ENCODE measurements around the gene ZNF319. TPM values are rescaled to one million over a fixed set of nuclear protein-coding genes. Genes with fewer than 3 reads are reported as not detected.

ZNF319 gene
- total RNA-seq, 1 donor from 2014 or later, result 9.1 TPM

GRCh38 chr16:58022601-58023371 is 22.3 kb upstream of the ZNF319 start:
- DNase-seq (ENCODE audit: low spot score), result no peak
- intact Hi-C loops (cut with micrococcal nuclease), result no loop called here
- peaks cover 18% of the 10 kb centered on the region for H3K27me3 Mint-ChIP-seq (ENCODE audit: insufficient read depth)

DNA sequence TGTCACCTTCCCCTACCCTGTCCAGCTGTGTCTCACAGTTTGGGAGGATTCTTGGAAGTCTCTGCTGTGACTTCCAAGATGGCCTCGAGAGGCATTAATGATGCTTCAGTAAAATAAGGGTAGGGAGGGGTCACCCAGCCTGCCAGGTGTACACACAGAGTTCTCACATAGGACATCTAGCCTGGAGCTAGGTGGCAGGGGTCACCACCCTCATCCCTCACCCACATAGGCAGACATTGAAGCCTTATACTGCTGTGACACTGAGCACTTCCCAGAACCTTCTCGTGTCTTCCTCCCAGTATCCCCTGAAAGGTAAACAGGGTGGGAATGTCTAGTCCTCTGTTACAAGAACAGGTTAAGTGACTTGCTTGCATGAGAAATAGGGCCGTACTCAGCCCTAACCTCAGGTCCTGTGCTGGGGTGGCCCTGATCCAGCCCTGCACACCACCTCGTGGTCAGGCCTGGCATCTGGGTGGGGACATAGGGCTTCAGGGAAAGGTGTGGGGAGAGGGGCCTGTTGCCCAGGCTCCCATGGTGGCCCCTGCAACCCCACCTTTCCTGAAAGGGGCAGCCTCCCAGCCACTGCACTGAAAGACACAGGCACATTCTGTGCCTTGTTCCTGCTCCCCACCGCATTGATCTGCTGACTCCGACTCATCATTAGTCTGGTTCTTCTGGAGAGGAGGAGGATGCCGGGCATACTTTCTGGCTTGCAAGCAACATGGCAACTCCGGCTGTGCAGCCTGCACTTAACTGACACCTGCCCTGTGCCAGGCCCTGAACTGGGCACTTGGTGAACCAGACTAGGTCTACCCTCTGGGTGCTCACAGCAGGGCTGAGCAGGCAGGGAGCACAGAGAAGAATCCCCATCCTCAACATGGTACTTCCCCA is 21.4 kb upstream of the ZNF319 start:
- Mint-ChIP-seq H3K4me1 (ENCODE audit: low read depth) (peaks cover 16% of the 10 kb centered on the region), H3K36me3 (ENCODE audit: low read depth) (peaks cover 3% of the 10 kb centered on the region), H3K27me3 (ENCODE audit: insufficient read depth) (peaks cover 18% of the 10 kb centered on the region), H3K27ac (no peak overlapping the region), H3K4me3 (no peak overlapping the region), H3K9me3 (no peaks in the 10 kb centered on the region)
- intact Hi-C loops (cut with micrococcal nuclease), result no loop called here
- DNase-seq (ENCODE audit: low spot score), result no peak

More at GRCh38 chr16:58022601-58023371, 22.3 kb upstream of the ZNF319 start:
- Mint-ChIP-seq H3K4me1 (ENCODE audit: low read depth) (peaks cover 16% of the 10 kb centered on the region), H3K36me3 (ENCODE audit: low read depth) (peaks cover 3% of the 10 kb centered on the region), H3K4me3 (no peak overlapping the region), H3K27ac (no peak overlapping the region), H3K9me3 (no peaks in the 10 kb centered on the region)

DNA sequence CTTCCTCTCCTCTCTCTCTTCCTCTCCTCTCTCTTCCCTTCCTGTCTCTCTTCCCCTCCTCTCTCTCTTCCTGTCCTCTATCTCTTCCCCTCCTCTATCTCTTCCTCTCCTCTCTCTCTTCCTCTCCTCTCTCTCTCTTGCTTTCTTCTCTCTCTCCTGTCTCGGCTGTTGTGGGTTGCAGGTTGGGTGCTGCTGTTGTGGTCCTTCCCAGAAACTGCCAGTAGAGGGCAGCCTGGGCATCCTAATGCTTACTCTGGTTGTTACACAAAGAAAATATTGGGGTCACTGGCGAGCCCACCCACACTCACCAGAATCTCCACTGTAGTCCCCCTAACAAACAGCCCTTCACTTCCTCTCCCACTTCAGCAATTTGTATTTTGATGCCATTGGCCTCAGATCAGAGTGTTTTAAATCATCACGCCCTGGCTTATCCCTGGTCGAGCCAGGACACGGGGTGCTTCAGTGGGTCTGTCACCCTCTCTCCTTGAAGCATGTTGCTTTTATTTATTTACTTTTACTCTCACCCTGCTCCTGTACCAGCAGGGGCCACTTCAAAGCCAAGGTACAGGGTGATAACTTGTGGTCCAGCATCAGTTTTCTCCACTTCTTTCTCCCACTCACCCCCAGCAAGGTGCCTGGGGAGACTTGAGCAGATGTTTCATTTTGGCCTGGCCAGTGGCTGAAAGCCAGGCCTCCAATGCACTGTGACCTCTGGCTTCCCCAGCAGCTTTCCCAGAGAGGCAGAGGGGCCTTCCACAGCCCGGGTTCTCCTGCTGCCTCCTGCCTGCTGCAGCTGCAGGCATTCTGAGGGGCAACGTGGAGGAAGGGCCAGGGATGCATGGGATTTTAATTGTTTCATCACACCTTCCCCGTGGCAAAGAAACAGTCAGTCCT is 20.4 kb upstream of the ZNF319 start:
- Mint-ChIP-seq H3K27ac (peak overlapping the region; percentile 11), H3K9me3 (no peaks in the 10 kb centered on the region), H3K4me3 (no peak overlapping the region), H3K36me3 (ENCODE audit: low read depth) (peaks cover 3% of the 10 kb centered on the region), H3K27me3 (ENCODE audit: insufficient read depth) (peaks cover 18% of the 10 kb centered on the region), H3K4me1 (ENCODE audit: low read depth) (peaks cover 16% of the 10 kb centered on the region)
- intact Hi-C loops (cut with micrococcal nuclease), result loop anchor here (1.0 kb wide), 3 partner anchors 101 to 285 kb away; no protein-coding TSS in a partner anchor
- DNase-seq (ENCODE audit: low spot score), result no peak

DNA sequence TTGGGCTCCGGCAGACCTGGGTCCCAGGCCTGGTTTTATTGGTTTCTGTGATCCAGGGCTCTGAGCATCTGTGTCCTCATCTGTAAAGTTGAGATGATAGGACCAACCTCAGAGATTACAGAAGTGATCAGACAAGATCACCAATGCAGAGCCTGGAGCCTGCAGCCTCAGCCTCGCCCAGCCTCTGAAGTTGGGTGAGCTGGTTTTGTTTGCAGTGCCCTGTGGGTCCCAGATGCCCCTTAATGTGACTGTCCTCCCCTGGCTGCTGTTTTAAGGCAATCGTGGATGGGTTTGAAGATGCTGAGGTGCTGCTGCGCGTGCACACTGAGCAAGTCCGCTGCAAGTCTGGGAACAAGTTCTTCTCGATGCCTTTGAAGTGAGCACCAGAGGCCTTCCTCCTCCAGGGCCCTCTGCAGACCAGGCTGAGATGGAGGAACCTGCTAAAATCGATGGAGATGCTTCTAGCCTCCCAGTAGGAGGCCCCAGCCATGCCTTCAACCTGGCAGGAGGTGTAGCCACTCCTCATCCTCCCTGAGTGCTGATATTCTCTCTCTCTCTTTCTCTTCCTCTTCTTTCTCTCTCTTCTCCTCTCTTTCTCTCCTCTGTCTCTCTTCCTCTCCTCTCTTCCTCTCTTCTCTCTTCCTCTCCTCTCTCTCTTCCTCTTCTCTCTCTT is 19.5 kb upstream of the ZNF319 start:
- Mint-ChIP-seq H3K27me3 (ENCODE audit: insufficient read depth) (peaks cover 16% of the 10 kb centered on the region), H3K4me3 (no peak overlapping the region), H3K36me3 (ENCODE audit: low read depth) (peaks cover 3% of the 10 kb centered on the region), H3K9me3 (no peaks in the 10 kb centered on the region), H3K4me1 (ENCODE audit: low read depth) (peaks cover 14% of the 10 kb centered on the region), H3K27ac (no peak overlapping the region)
- intact Hi-C loops (cut with micrococcal nuclease), result loop anchor here (1.0 kb wide), 3 partner anchors 102 to 286 kb away; no protein-coding TSS in a partner anchor
- DNase-seq (ENCODE audit: low spot score), result no peak

DNA sequence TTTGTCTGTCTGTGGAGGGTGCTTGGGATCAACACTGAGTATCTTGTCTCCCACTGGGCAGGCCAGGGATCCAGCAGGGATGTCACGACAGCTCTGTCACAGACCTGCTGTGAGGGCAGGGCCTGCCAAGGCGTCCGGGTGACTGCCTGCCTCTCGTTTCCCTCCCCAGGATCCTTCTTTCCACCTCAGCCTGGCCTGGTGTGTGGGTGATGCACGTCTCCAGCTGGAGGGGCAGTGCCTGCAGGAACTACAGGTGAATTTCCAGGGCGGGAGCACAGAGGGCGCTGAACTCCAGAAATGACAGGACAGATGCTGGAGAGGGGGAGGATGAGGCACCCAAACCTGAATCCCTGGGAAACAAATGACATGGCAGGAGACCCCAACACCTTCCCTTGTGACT is 18.3 kb upstream of the ZNF319 start:
- H3K36me3 Mint-ChIP-seq (ENCODE audit: low read depth), result peaks cover 3% of the 10 kb centered on the region
- peaks cover 5% of the 10 kb centered on the region for H3K27me3 Mint-ChIP-seq (ENCODE audit: insufficient read depth)
- H3K27ac Mint-ChIP-seq, result no peak overlapping the region
- intact Hi-C loops (cut with micrococcal nuclease), result no loop called here
- H3K9me3 Mint-ChIP-seq, result no peaks in the 10 kb centered on the region
- H3K4me1 Mint-ChIP-seq (ENCODE audit: low read depth), result peaks cover 8% of the 10 kb centered on the region
- no peak overlapping the region for H3K4me3 Mint-ChIP-seq
- no peak for DNase-seq (ENCODE audit: low spot score)

DNA sequence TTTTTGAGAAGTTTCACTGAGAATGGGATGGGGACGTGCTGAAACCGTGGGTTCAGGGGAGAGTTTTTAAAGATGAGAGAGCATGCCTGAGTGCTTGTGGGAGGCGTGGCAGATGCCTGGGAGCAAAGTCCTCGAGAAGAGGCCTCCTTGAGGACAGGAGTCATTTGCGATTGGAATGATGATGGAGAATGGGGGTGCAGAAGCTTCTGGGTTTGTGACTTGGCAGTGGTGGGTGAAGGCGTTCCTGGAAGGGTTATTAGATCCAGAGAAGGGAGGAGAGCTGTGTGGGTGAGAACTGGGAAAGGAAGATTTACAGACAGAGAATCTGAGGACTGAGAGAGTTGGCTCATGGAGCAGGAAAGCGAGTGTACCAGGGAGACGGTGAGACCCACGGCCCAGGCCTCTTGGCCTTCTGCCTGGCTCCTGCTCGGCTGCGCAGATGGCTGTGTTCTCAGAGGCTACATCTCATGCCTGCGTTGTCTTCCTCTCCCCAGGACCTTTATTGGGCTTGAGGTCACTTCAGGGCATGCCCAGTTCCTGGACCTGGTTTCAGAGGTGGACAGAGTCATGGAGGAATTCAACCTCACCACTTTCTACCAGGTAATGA is 16.5 kb upstream of the ZNF319 start:
- H3K4me3 Mint-ChIP-seq, result no peak overlapping the region
- H3K4me1 Mint-ChIP-seq (ENCODE audit: low read depth), result peaks cover 8% of the 10 kb centered on the region
- H3K27me3 Mint-ChIP-seq (ENCODE audit: insufficient read depth), result no peaks in the 10 kb centered on the region
- H3K9me3 Mint-ChIP-seq, result no peaks in the 10 kb centered on the region
- intact Hi-C loops (cut with micrococcal nuclease), result no loop called here
- no peak overlapping the region for H3K27ac Mint-ChIP-seq
- DNase-seq (ENCODE audit: low spot score), result no peak
- H3K36me3 Mint-ChIP-seq (ENCODE audit: low read depth), result peaks cover 3% of the 10 kb centered on the region

- Mint-ChIP-seq H3K4me3 (no peak overlapping the region), H3K9me3 (no peaks in the 10 kb centered on the region), H3K27ac (no peak overlapping the region), H3K36me3 (ENCODE audit: low read depth) (peaks cover 10% of the 10 kb centered on the region), H3K27me3 (ENCODE audit: insufficient read depth) (no peaks in the 10 kb centered on the region), H3K4me1 (ENCODE audit: low read depth) (peaks cover 5% of the 10 kb centered on the region)
- intact Hi-C loops (cut with micrococcal nuclease), result no loop called here
- DNase-seq (ENCODE audit: low spot score), result no peak
Measured at GRCh38 chr16:58013201-58013956, 12.9 kb upstream of the ZNF319 start.

DNA sequence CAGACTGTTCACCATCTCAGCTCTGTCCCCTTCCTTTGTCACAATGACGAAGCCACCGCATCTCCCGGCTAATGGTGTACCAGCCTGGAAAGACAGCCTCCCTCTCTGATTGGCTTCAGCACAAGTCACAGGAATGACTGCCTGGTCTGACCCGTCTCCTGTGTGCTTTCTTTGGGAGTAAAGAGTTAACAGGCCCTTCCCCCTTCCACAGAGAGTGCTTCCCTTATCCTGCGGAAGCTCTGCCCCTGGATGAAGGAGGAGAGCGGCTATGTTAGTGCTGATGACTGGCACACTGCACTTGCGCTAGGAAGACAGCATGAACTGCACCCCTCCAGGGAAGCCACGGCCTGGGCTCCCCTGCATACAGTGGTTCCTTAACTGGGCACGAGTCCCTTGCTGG is 12.0 kb upstream of the ZNF319 start:
- peaks cover 10% of the 10 kb centered on the region for H3K36me3 Mint-ChIP-seq (ENCODE audit: low read depth)
- intact Hi-C loops (cut with micrococcal nuclease), result no loop called here
- H3K9me3 Mint-ChIP-seq, result no peaks in the 10 kb centered on the region
- H3K27ac Mint-ChIP-seq, result no peak overlapping the region
- H3K4me3 Mint-ChIP-seq, result no peak overlapping the region
- no peaks in the 10 kb centered on the region for H3K27me3 Mint-ChIP-seq (ENCODE audit: insufficient read depth)
- no peak for DNase-seq (ENCODE audit: low spot score)
- peaks cover 5% of the 10 kb centered on the region for H3K4me1 Mint-ChIP-seq (ENCODE audit: low read depth)

DNA sequence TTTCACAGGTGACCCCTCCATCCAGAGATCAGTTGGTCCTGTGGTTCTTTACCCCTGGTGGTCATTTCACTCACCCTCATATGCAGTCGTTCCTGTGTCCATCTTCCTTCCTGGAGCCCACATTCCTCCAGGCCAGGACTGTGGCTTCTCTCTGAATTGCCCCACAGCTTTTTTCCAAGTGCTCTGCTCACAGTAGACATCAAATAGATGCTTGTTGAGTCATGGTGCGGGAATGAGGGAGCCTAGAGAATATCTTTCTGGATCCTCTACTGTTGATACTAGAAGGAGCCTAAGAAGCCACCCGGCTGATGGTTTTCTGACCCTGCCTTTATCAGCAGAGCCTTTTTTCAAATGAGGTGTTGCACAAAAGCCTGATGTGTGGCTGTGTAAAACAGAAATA is 11.2 kb upstream of the ZNF319 start:
- no peak for DNase-seq (ENCODE audit: low spot score)
- no peaks in the 10 kb centered on the region for H3K9me3 Mint-ChIP-seq
- H3K27ac Mint-ChIP-seq, result no peak overlapping the region
- peaks cover 5% of the 10 kb centered on the region for H3K4me1 Mint-ChIP-seq (ENCODE audit: low read depth)
- intact Hi-C loops (cut with micrococcal nuclease), result no loop called here
- no peak overlapping the region for H3K4me3 Mint-ChIP-seq
- H3K27me3 Mint-ChIP-seq (ENCODE audit: insufficient read depth), result no peaks in the 10 kb centered on the region
- peaks cover 16% of the 10 kb centered on the region for H3K36me3 Mint-ChIP-seq (ENCODE audit: low read depth)

DNA sequence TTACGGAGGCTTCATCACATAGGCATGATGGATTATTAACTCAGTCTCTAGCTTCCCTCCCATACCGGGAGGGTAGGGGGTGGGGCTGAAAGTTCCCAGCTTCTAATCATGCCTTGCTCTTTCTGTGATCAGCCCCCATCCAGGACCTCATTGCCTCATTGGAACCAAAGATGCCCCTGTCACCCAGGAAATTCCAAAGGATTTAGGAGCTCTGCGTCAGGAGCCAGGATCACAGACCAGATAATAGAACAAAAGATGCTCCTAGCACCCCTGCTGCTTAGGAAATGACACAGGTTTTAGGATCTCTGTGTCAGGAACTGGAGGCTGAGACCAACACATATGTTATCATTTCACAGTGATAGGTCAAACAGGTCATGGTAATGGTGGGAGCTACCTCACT is 10.4 kb upstream of the ZNF319 start:
- H3K4me3 Mint-ChIP-seq, result no peak overlapping the region
- H3K36me3 Mint-ChIP-seq (ENCODE audit: low read depth), result peaks cover 21% of the 10 kb centered on the region
- H3K9me3 Mint-ChIP-seq, result no peaks in the 10 kb centered on the region
- H3K27me3 Mint-ChIP-seq (ENCODE audit: insufficient read depth), result no peaks in the 10 kb centered on the region
- intact Hi-C loops (cut with micrococcal nuclease), result no loop called here
- DNase-seq (ENCODE audit: low spot score), result no peak
- peaks cover 5% of the 10 kb centered on the region for H3K4me1 Mint-ChIP-seq (ENCODE audit: low read depth)
- no peak overlapping the region for H3K27ac Mint-ChIP-seq

DNA sequence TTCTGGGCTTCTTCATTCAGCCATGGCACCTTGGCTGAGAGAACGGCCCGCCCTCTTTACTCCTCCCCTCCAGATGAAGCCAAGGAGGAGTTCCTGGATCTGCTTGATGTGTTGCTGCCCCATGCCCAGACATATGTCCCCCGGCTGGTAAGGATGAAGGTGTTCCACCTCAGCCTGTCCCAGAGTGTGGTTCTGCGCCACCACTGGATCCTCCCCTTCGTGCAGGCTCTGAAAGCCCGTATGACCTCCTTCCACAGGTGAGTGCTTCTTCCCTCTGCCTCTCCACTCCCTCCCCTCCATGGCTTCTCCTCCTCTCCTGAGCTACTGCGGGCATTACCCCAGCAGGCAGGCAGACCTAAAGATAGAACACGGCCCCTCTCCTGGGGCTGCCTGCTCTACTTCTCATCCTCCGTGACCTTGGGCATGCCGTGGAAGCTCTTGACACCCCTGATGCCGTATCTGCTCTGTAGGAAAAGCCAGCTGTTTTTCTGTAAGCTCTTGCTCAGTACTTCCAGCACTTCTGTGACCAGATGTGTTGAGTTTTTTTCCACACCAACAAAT is 9.5 kb upstream of the ZNF319 start:
- H3K27me3 Mint-ChIP-seq (ENCODE audit: insufficient read depth), result no peaks in the 10 kb centered on the region
- no peak for DNase-seq (ENCODE audit: low spot score)
- no peaks in the 10 kb centered on the region for H3K9me3 Mint-ChIP-seq
- peak overlapping the region; percentile 48 for H3K27ac Mint-ChIP-seq
- H3K4me3 Mint-ChIP-seq, result no peak overlapping the region
- peaks cover 25% of the 10 kb centered on the region for H3K36me3 Mint-ChIP-seq (ENCODE audit: low read depth)
- intact Hi-C loops (cut with micrococcal nuclease), result loop anchor here (10.0 kb wide), 1 partner anchor 505 kb away; the partner anchor contains the start of gene SETD6
- H3K4me1 Mint-ChIP-seq (ENCODE audit: low read depth), result peaks cover 5% of the 10 kb centered on the region

All from activated T-helper 1 cell treated with anti-CD3 and anti-CD28 coated beads, Interleukin-12 subunit alpha, Interleukin-12 subunit beta, Interleukin-2, Interleukin-4 antibody, amounts not matched to agents 30 ng/mL and 10 ng/mL and 1 ng/mL, durations not matched to agents 14 hours and 24 hours and 36 hours (primary cell).